ENCODE measurements around the gene HAUS8.
"Not testable (repeated sequence)": the region's sequence is repeated elsewhere in the genome, so short reads cannot be mapped to it uniquely, and the experiment has no call there.

HAUS8 gene

GRCh38 chr19:17031741-17032140 is 43.5 kb downstream of the HAUS8 start:
- Histone ChIP-seq H3K36me3 (ENCODE audit: control insufficient read depth, insufficient read depth, low read length) (no peaks in the 10 kb centered on the region), H3K4me3 (ENCODE audit: extremely low read depth, insufficient read depth, low read length, poor library complexity, severe bottlenecking) (no peak overlapping the region), H3K4me1 (ENCODE audit: control insufficient read depth, insufficient read depth, low read length, poor library complexity, severe bottlenecking) (no peaks in the 10 kb centered on the region), H3K9me3 (ENCODE audit: control insufficient read depth, low read length) (no peaks in the 10 kb centered on the region), H3K27ac (ENCODE audit: low read depth, low read length, severe bottlenecking) (no peak overlapping the region)
- 89 to 96% methylated on average over 5 to 6 of the region's 6 CpGs for WGBS, 2 experiments (ENCODE audit: insufficient coverage in 2 of 2)

DNA sequence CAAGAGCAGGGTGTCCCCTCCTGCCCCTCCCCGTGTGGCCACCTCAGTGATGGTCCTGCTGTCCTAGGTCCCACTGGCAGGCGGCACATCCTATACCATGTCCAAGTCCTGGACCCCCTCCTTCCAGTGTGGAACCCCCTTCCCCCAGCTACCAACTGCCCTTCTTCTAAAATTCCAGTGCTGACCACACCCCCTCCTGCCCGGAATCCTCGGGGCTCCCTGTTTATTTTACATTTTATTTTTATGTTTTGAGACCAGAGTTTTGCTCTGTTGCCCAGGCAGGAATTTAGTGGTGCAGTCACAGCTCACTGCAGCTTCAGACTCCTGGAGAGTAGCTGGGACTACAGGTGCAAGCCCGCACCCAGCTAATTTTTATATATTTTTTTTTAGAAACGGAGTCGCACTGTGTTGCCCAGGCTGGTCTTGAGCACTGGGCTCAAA is 47.7 kb downstream of the HAUS8 start:
- no peaks in the 10 kb centered on the region for H3K4me1 ChIP-seq (ENCODE audit: control insufficient read depth, insufficient read depth, low read length, poor library complexity, severe bottlenecking)
- no peaks in the 10 kb centered on the region for H3K36me3 ChIP-seq (ENCODE audit: control insufficient read depth, insufficient read depth, low read length)
- 77 to 80% methylated on average over 4 to 5 of the region's 7 CpGs for whole genome bisulfite sequencing, 2 experiments (ENCODE audit: insufficient coverage in 2 of 2)
- no peak overlapping the region for H3K4me3 ChIP-seq (ENCODE audit: extremely low read depth, insufficient read depth, low read length, poor library complexity, severe bottlenecking)
- H3K27ac ChIP-seq (ENCODE audit: low read depth, low read length, severe bottlenecking): no peak overlapping the region
- H3K9me3 ChIP-seq (ENCODE audit: control insufficient read depth, low read length): peaks cover 8% of the 10 kb centered on the region

DNA sequence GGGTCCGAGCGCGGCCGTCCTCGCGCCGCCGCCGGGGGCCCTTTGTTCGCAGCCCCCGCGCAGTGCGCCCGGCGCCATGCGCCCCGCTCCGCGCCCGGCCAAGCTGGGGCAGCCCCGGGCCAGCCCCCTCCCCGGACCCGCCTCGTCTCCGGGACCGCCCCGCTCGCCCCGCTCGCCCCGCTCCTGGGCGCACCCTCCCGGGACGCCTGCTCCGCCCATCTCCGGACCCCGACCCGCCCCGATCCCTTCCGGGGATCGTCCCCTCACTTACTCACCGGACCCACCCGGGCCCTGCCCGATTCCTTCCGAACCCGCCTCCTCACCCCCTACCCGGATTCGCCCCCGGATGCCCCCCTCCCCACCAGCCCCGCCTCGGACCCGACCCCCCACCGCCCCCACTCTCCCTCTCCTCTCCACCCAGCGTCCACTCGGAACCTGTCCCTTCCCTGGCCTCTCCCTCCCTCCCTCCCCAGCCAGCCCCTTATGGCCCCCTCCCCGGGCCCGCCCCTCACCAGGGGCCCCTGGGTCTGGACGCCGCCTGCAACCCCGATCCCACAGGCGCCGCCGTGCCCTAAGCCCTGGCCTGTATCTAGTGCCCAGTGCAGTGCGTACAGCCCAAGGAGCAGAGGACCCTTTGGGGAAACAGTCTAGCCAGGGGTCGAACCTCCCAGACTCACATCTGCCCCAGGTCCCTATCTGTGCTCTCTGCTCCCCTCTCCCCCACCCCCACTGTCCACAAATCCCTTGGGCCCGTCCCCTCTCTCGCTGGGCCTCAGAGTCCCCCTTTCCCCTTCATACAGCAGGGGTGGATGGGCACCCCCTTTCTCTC is 48.3 kb downstream of the HAUS8 start, which contains the start of gene CPAMD8:
Gene CPAMD8, minus strand, starts transcription at position 105 of the 829 bp plus-strand sequence. CDS start 168 bp downstream, outside the sequence.
- Histone ChIP-seq H3K9me3 (ENCODE audit: control insufficient read depth, low read length) (peaks cover 8% of the 10 kb centered on the region), H3K4me3 (ENCODE audit: extremely low read depth, insufficient read depth, low read length, poor library complexity, severe bottlenecking) (peak within 1 kb of the TSS; percentile 56), H3K27ac (ENCODE audit: low read depth, low read length, severe bottlenecking) (no peak within 1 kb of the TSS), H3K4me1 (ENCODE audit: control insufficient read depth, insufficient read depth, low read length, poor library complexity, severe bottlenecking) (no peaks in the 10 kb centered on the region), H3K36me3 (ENCODE audit: control insufficient read depth, insufficient read depth, low read length) (no peaks in the 10 kb centered on the region)
- 8 to 13% methylated on average over 14 to 24 of the region's 67 CpGs for WGBS, 2 experiments (ENCODE audit: insufficient coverage in 2 of 2)

DNA sequence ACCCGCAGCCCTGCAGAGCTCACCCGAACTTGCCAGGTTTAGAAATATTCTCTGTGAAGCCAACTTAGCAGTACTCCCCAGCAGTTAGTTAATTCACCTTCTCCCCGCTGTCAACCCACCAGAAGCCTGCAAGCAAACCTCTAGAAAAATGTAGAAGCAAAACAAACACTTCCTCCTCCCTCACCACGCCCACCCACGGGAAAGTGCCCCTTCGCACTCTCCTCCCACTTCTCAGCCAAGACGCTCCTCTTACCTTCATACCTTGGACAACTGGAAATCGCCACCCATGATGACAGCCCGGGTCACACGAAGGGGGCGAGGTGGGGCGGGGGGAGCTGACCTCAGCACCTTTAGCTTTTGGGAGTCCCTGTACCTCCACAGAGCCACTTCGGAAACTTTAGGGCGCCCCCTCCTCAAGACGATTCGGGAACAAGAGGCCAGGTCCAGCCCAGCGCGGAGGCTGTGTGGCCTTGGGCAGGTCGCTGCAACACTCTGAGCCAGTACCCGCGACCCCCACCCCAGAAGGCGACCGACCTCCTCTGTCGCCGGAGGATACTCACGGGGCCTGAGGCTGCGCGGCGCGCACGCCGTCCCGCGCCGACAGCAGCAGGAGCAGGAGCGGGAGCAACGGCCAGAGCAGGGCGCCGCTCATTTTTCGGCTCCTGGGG is 49.1 kb downstream of the HAUS8 start:
- no peak overlapping the region for H3K27ac ChIP-seq (ENCODE audit: low read depth, low read length, severe bottlenecking)
- H3K36me3 ChIP-seq (ENCODE audit: control insufficient read depth, insufficient read depth, low read length): no peaks in the 10 kb centered on the region
- no peaks in the 10 kb centered on the region for H3K4me1 ChIP-seq (ENCODE audit: control insufficient read depth, insufficient read depth, low read length, poor library complexity, severe bottlenecking)
- H3K4me3 ChIP-seq (ENCODE audit: extremely low read depth, insufficient read depth, low read length, poor library complexity, severe bottlenecking): peak overlapping the region; percentile 56
- WGBS, 2 experiments (ENCODE audit: insufficient coverage in 2 of 2): 3 to 4% methylated on average over 18 to 21 of the region's 40 CpGs
- H3K9me3 ChIP-seq (ENCODE audit: control insufficient read depth, low read length): peaks cover 8% of the 10 kb centered on the region

GRCh38 chr19:17025361-17025760 is 49.9 kb downstream of the HAUS8 start:
- Histone ChIP-seq H3K4me3 (ENCODE audit: extremely low read depth, insufficient read depth, low read length, poor library complexity, severe bottlenecking) (peak overlapping the region; percentile 56), H3K4me1 (ENCODE audit: control insufficient read depth, insufficient read depth, low read length, poor library complexity, severe bottlenecking) (no peaks in the 10 kb centered on the region), H3K27ac (ENCODE audit: low read depth, low read length, severe bottlenecking) (no peak overlapping the region)

GRCh38 chr19:17024941-17025340 is 50.3 kb downstream of the HAUS8 start:
- not testable (repeated sequence) for H3K27ac ChIP-seq (ENCODE audit: low read depth, low read length, severe bottlenecking); H3K9me3 ChIP-seq (ENCODE audit: control insufficient read depth, low read length)

More at GRCh38 chr19:17025361-17025760, 49.9 kb downstream of the HAUS8 start:
- Histone ChIP-seq H3K9me3 (ENCODE audit: control insufficient read depth, low read length) (peaks cover 8% of the 10 kb centered on the region), H3K36me3 (ENCODE audit: control insufficient read depth, insufficient read depth, low read length) (no peaks in the 10 kb centered on the region)
- 94% methylated on average over 3 to 4 of the region's 6 CpGs for WGBS, 2 experiments (ENCODE audit: insufficient coverage in 2 of 2)

GRCh38 chr19:17023805-17024204 is 51.4 kb downstream of the HAUS8 start:
- no peak overlapping the region for H3K4me3 ChIP-seq (ENCODE audit: extremely low read depth, insufficient read depth, low read length, poor library complexity, severe bottlenecking)
- WGBS, 2 experiments (ENCODE audit: insufficient coverage in 2 of 2): 87 to 100% methylated on average over 1 to 3 of the region's 3 CpGs
- no peaks in the 10 kb centered on the region for H3K36me3 ChIP-seq (ENCODE audit: control insufficient read depth, insufficient read depth, low read length)
- peaks cover 8% of the 10 kb centered on the region for H3K9me3 ChIP-seq (ENCODE audit: control insufficient read depth, low read length)
- no peaks in the 10 kb centered on the region for H3K4me1 ChIP-seq (ENCODE audit: control insufficient read depth, insufficient read depth, low read length, poor library complexity, severe bottlenecking)
- H3K27ac ChIP-seq (ENCODE audit: low read depth, low read length, severe bottlenecking): no peak overlapping the region

More at GRCh38 chr19:17024941-17025340, 50.3 kb downstream of the HAUS8 start:
- H3K4me1 ChIP-seq (ENCODE audit: control insufficient read depth, insufficient read depth, low read length, poor library complexity, severe bottlenecking); H3K36me3 ChIP-seq (ENCODE audit: control insufficient read depth, insufficient read depth, low read length); H3K4me3 ChIP-seq (ENCODE audit: extremely low read depth, insufficient read depth, low read length, poor library complexity, severe bottlenecking): not testable (repeated sequence)
- 70 to 83% methylated on average over 4 to 5 of the region's 8 CpGs for WGBS, 2 experiments (ENCODE audit: insufficient coverage in 2 of 2)

DNA sequence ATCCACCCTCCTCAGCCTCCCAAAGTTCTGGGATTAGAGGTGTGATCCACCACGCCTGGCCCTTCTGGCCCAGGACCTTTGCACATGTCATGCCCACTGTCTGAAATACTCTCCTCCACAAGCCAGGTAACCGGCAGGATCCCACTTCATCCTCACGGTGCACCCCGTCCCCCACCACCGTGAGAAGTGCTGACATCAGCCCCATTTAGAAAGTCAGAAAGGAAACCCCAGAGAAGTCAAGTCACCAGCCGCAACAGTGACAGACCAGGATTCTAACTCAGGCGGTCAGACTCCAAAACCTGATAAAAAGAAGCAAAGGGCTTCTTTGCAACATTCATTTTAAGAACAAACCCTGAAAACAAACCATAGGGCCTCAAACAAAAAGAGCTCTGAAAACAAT is 52.5 kb downstream of the HAUS8 start:
- Histone ChIP-seq H3K4me3 (ENCODE audit: extremely low read depth, insufficient read depth, low read length, poor library complexity, severe bottlenecking) (no peak overlapping the region), H3K9me3 (ENCODE audit: control insufficient read depth, low read length) (peaks cover 8% of the 10 kb centered on the region), H3K36me3 (ENCODE audit: control insufficient read depth, insufficient read depth, low read length) (no peaks in the 10 kb centered on the region), H3K4me1 (ENCODE audit: control insufficient read depth, insufficient read depth, low read length, poor library complexity, severe bottlenecking) (no peaks in the 10 kb centered on the region), H3K27ac (ENCODE audit: low read depth, low read length, severe bottlenecking) (no peak overlapping the region)
- WGBS, 2 experiments (ENCODE audit: insufficient coverage in 2 of 2): 70 to 77% methylated on average over 5 to 6 of the region's 7 CpGs

DNA sequence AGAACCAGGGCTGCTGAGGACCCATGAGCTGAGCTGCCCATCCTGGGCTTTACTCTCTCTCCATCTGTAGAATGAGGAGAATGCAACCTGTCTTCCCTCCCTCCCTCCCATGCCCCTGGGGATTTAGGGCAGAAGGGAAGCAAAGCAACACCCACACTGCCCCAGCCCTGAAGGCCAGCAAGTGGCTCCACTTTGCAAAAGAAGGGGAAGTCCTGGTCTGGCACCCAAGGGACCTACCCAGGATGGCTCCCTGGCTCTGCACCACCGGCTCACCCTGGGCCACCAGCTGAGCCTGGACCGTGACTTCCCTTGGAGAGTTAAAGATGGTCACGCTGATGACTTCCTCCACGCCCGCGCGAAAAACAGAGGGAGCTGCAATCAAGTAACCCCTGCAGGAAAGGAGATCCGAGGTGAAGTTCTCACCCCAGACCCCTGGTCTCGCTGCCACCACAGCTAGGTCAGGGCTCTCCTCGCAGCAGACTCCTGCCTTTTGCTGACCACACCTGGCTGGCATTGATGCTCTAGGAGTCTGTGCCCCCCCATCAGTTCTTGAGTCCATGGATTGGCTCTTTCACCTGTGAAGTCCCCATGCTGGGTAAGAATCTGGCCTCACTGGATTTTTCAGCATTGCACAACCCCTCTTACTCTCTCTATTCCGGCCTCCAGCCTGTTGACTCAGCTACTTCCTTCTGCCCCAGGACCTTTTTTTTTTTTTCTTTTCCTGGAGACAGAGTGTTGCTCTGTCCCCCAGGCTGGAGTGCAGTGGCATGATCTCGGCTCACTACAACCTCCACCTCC is 53.3 kb downstream of the HAUS8 start:
- H3K9me3 ChIP-seq (ENCODE audit: control insufficient read depth, low read length): peaks cover 8% of the 10 kb centered on the region
- no peaks in the 10 kb centered on the region for H3K4me1 ChIP-seq (ENCODE audit: control insufficient read depth, insufficient read depth, low read length, poor library complexity, severe bottlenecking)
- whole genome bisulfite sequencing, 2 experiments (ENCODE audit: insufficient coverage in 2 of 2): 91 to 94% methylated on average over 8 to 12 of the region's 12 CpGs
- no peaks in the 10 kb centered on the region for H3K36me3 ChIP-seq (ENCODE audit: control insufficient read depth, insufficient read depth, low read length)
- H3K27ac ChIP-seq (ENCODE audit: low read depth, low read length, severe bottlenecking): no peak overlapping the region
- no peak overlapping the region for H3K4me3 ChIP-seq (ENCODE audit: extremely low read depth, insufficient read depth, low read length, poor library complexity, severe bottlenecking)

DNA sequence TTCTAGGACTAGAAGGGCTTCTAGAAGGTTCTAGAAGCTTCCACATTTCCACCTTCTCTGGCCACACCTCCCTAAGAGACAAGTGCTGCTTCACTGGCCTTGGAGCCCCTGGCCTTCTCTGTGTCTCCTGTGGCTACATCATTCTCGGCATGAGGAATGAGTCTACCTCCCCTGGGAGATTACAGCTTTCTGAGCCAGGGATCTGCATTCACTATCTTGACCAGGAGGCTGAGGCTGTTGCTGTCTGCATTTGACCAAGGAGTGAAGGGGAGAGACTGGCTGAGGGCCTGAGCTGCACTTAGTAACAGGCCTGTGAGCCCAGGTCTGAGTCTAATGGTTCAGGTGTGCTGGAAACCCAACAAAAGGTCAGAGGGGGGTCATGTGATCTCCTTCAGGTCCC is 53.9 kb downstream of the HAUS8 start:
- H3K9me3 ChIP-seq (ENCODE audit: control insufficient read depth, low read length): peaks cover 8% of the 10 kb centered on the region
- 83 to 100% methylated on average over 1 of the region's 1 CpG for WGBS, 2 experiments (ENCODE audit: insufficient coverage in 2 of 2)
- no peaks in the 10 kb centered on the region for H3K36me3 ChIP-seq (ENCODE audit: control insufficient read depth, insufficient read depth, low read length)
- no peak overlapping the region for H3K4me3 ChIP-seq (ENCODE audit: extremely low read depth, insufficient read depth, low read length, poor library complexity, severe bottlenecking)
- no peak overlapping the region for H3K27ac ChIP-seq (ENCODE audit: low read depth, low read length, severe bottlenecking)
- no peaks in the 10 kb centered on the region for H3K4me1 ChIP-seq (ENCODE audit: control insufficient read depth, insufficient read depth, low read length, poor library complexity, severe bottlenecking)
